ENCODE data around the gene RBM8A.

Gene RBM8A

GRCh38 chr1:145927063-145927886 lies at the start of gene RBM8A:
Gene RBM8A, minus strand, starts transcription at chr1:145927484. Its CDS starts 58 bp downstream, at chr1:145927426.
- TF ChIP-seq CTCF (IDR thresholded peaks at IDR 0.05), result peak; percentile 93
- TF ChIP-seq ZFX (IDR thresholded peaks at IDR 0.05; ENCODE audit: borderline replicate concordance), result no peak
- peak within 1 kb of the TSS; percentile 92 for H3K27ac ChIP-seq

GRCh38 chr1:145977016-145977415 lies 49.7 kb upstream of the RBM8A start:
- H3K27ac ChIP-seq, result peak overlapping the region; percentile 90; the same call in 1 of the 2 replicates
- no peak for TF ChIP-seq CTCF (IDR thresholded peaks at IDR 0.05)
- no peak for TF ChIP-seq ZFX (IDR thresholded peaks at IDR 0.05; ENCODE audit: borderline replicate concordance)

GRCh38 chr1:145975216-145975615 lies 47.9 kb upstream of the RBM8A start:
- no peak for TF ChIP-seq ZFX (IDR thresholded peaks at IDR 0.05; ENCODE audit: borderline replicate concordance)
- H3K27ac ChIP-seq, result no peak overlapping the region

GRCh38 chr1:145974721-145975120 lies 47.4 kb upstream of the RBM8A start:
- no peak overlapping the region for H3K27ac ChIP-seq
- TF ChIP-seq ZFX (IDR thresholded peaks at IDR 0.05; ENCODE audit: borderline replicate concordance), result no peak

GRCh38 chr1:145972580-145972979 lies 45.3 kb upstream of the RBM8A start:
- H3K27ac ChIP-seq, result no peak overlapping the region
- TF ChIP-seq ZFX (IDR thresholded peaks at IDR 0.05; ENCODE audit: borderline replicate concordance) (no peak), CTCF (IDR thresholded peaks at IDR 0.05) (no peak)

- no peak overlapping the region for H3K27ac ChIP-seq
- TF ChIP-seq ZFX (IDR thresholded peaks at IDR 0.05; ENCODE audit: borderline replicate concordance), result no peak
- TF ChIP-seq CTCF (IDR thresholded peaks at IDR 0.05), result no peak
Measured at GRCh38 chr1:145967288-145967687, 40.0 kb upstream of the RBM8A start.

GRCh38 chr1:145965119-145965744 lies 37.9 kb upstream of the RBM8A start:
- peak overlapping the region; percentile 94 for H3K27ac ChIP-seq
- TF ChIP-seq ZFX (IDR thresholded peaks at IDR 0.05; ENCODE audit: borderline replicate concordance), result no peak
- TF ChIP-seq CTCF (IDR thresholded peaks at IDR 0.05), result no peak
